ENCODE measurements around the gene LPXN.

DNA sequence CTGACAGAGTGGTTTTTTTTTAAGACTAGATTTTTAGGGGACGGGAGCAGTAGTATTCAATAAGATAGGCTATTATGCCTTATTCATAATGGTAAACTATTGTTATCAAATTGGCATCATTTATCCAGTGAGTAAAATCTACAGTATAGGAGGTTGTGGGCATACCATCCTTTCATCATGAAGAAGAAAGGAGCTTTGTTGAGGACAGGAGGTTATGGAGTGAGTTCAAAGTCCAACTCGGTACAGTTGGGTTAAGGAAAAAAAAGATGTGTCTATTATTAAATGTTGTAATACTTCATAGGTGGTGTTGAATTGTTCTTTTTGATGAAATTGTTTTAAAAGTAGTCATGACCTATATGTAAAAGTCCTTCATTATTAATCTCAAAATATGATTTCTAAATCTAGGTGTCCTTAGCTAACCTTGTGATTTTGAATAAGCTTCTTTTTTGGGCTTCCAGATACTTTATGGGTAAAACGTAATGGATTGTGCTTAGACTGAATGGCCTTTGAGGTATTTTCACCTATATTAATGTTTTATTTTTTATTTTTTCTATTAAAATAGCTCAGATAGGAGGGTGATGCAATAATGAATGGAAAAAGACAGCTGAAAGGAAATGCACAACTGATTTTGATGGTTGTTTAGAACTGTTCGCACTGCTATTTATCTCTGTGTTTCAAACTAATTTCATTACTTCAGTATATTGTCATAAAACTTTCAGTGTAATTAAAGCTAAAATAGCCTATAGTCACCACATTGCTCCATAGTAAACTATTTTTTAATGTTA, 31.5 kb upstream of the LPXN start:
- TF ChIP-seq SUZ12 (IDR thresholded peaks at IDR 0.05), result no peak
- TF ChIP-seq FOXK2 (IDR thresholded peaks at IDR 0.05), result no peak
- TF ChIP-seq ELF4 (IDR thresholded peaks at IDR 0.05), result no peak
- TF ChIP-seq TARDBP (IDR thresholded peaks at IDR 0.05), result no peak
- TF ChIP-seq BHLHE40 (IDR thresholded peaks at IDR 0.05; ENCODE audit: borderline replicate concordance), result no peak
- no peak for TF ChIP-seq NFRKB (IDR thresholded peaks at IDR 0.05)
- no peak for TF ChIP-seq SP1 (IDR thresholded peaks at IDR 0.05)
- TF ChIP-seq, protein P1, sequence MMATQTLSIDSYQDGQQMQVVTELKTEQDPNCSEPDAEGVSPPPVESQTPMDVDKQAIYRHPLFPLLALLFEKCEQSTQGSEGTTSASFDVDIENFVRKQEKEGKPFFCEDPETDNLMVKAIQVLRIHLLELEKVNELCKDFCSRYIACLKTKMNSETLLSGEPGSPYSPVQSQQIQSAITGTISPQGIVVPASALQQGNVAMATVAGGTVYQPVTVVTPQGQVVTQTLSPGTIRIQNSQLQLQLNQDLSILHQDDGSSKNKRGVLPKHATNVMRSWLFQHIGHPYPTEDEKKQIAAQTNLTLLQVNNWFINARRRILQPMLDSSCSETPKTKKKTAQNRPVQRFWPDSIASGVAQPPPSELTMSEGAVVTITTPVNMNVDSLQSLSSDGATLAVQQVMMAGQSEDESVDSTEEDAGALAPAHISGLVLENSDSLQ (IDR thresholded peaks at IDR 0.05), result no peak
- no peak for TF ChIP-seq ARNT (IDR thresholded peaks at IDR 0.05)
- TF ChIP-seq HDGF (IDR thresholded peaks at IDR 0.05; ENCODE audit: borderline replicate concordance), result no peak
- TF ChIP-seq LEF1 (IDR thresholded peaks at IDR 0.05; ENCODE audit: borderline replicate concordance), result no peak
- TF ChIP-seq FOXA1 (IDR thresholded peaks at IDR 0.05), result no peak
- TF ChIP-seq FOXM1 (IDR thresholded peaks at IDR 0.05; ENCODE audit: borderline replicate concordance), result no peak
- TF ChIP-seq L3MBTL2 (conservative IDR thresholded peaks at IDR 0.05), result no peak

Data from HEK293T (cell line).